HUES6 (cell line): ENCODE results near the gene APMAP.

ENCODE experiments used
- H3K27ac ChIP-seq: 2 replicates; pipeline ENCODE4 v1.7.0; 2013; ENCODE audit warnings: low read depth, mild to moderate bottlenecking, low read length, inconsistent platforms
- H3K27me3 ChIP-seq: 2 replicates; pipeline ENCODE4 v1.6.1; 2013; ENCODE audit warnings: low read length; ENCODE audit not compliant: control insufficient read depth, insufficient read depth
- H3K36me3 ChIP-seq: 2 replicates; pipeline ENCODE4 v1.6.1; 2013; ENCODE audit warnings: low read length; ENCODE audit not compliant: control insufficient read depth, insufficient read depth
- H3K4me1 ChIP-seq: 2 replicates; pipeline ENCODE4 v1.6.1; 2013; ENCODE audit warnings: low read length; ENCODE audit not compliant: control insufficient read depth, insufficient read depth
- H3K4me3 ChIP-seq: 2 replicates; pipeline ENCODE4 v1.5.1; 2013; ENCODE audit warnings: low read depth, low read length
- H3K9ac ChIP-seq: one replicate; pipeline ENCODE4 v1.6.1; 2013; ENCODE audit warnings: mild to moderate bottlenecking, low read length
- H3K9me3 ChIP-seq: 2 replicates; pipeline ENCODE4 v1.6.1; 2013; ENCODE audit warnings: low read depth, low read length; ENCODE audit not compliant: control insufficient read depth, insufficient read depth

APMAP gene

GRCh38 chr20:24994470-24995368 lies 2.2 kb upstream of the APMAP start:
- Histone ChIP-seq H3K27ac (no peak overlapping the region), H3K36me3 (no peaks in the 10 kb centered on the region), H3K9me3 (no peaks in the 10 kb centered on the region), H3K4me1 (peaks cover 10% of the 10 kb centered on the region; the same call in 1 of the 2 replicates), H3K9ac (no peak overlapping the region), H3K4me3 (no peak overlapping the region), H3K27me3 (peaks cover 23% of the 10 kb centered on the region)

GRCh38 chr20:24994186-24994465 lies 1.6 kb upstream of the APMAP start:
- peaks cover 19% of the 10 kb centered on the region for H3K27me3 ChIP-seq
- no peaks in the 10 kb centered on the region; the same call in 1 of the 2 replicates for H3K36me3 ChIP-seq
- H3K27ac ChIP-seq = no peak overlapping the region
- H3K4me1 ChIP-seq = peaks cover 10% of the 10 kb centered on the region; the same call in 1 of the 2 replicates
- H3K9ac ChIP-seq = no peak overlapping the region
- no peaks in the 10 kb centered on the region for H3K9me3 ChIP-seq
- H3K4me3 ChIP-seq = no peak overlapping the region

GRCh38 chr20:24993337-24994185 lies 1.0 kb upstream of the APMAP start:
- no peaks in the 10 kb centered on the region; the same call in 1 of the 2 replicates for H3K36me3 ChIP-seq
- peak overlapping the region; percentile 99 for H3K4me3 ChIP-seq
- peaks cover 10% of the 10 kb centered on the region; the same call in 1 of the 2 replicates for H3K4me1 ChIP-seq
- no peak overlapping the region for H3K27ac ChIP-seq
- H3K9ac ChIP-seq = peak overlapping the region; percentile 91
- H3K27me3 ChIP-seq = peaks cover 14% of the 10 kb centered on the region
- no peaks in the 10 kb centered on the region for H3K9me3 ChIP-seq

- peak overlapping the region; percentile 86 for H3K9ac ChIP-seq
- H3K27ac ChIP-seq = no peak overlapping the region; the same call in 1 of the 2 replicates
- H3K4me1 ChIP-seq = peaks cover 10% of the 10 kb centered on the region; the same call in 1 of the 2 replicates
Observed at GRCh38 chr20:24991897-24992486, 559 bp downstream of the APMAP start.

GRCh38 chr20:24990810-24991252 lies 1.7 kb downstream of the APMAP start:
- no peak overlapping the region for H3K27ac ChIP-seq
- H3K27me3 ChIP-seq = no peaks in the 10 kb centered on the region; the same call in 1 of the 2 replicates
- no peaks in the 10 kb centered on the region for H3K9me3 ChIP-seq
- H3K9ac ChIP-seq = no peak overlapping the region
- H3K4me3 ChIP-seq = peak overlapping the region; percentile 99
- H3K36me3 ChIP-seq = no peaks in the 10 kb centered on the region; the same call in 1 of the 2 replicates
- peaks cover 10% of the 10 kb centered on the region; the same call in 1 of the 2 replicates for H3K4me1 ChIP-seq

More at GRCh38 chr20:24991897-24992486, 559 bp downstream of the APMAP start:
- H3K4me3 ChIP-seq = peak overlapping the region; percentile 99
- no peaks in the 10 kb centered on the region for H3K9me3 ChIP-seq
- H3K36me3 ChIP-seq = no peaks in the 10 kb centered on the region; the same call in 1 of the 2 replicates
- H3K27me3 ChIP-seq = peaks cover 3% of the 10 kb centered on the region

- no peak overlapping the region for H3K4me3 ChIP-seq
- H3K9ac ChIP-seq = no peak overlapping the region
- H3K4me1 ChIP-seq = peaks cover 10% of the 10 kb centered on the region; the same call in 1 of the 2 replicates
- H3K27me3 ChIP-seq = no peaks in the 10 kb centered on the region
- no peak overlapping the region for H3K27ac ChIP-seq
- H3K9me3 ChIP-seq = no peaks in the 10 kb centered on the region
- H3K36me3 ChIP-seq = no peaks in the 10 kb centered on the region; the same call in 1 of the 2 replicates
Observed at GRCh38 chr20:24989162-24989561, 3.4 kb downstream of the APMAP start.

GRCh38 chr20:24987873-24988835 lies 4.4 kb downstream of the APMAP start:
- Histone ChIP-seq H3K27ac (no peak overlapping the region), H3K36me3 (peaks cover 6% of the 10 kb centered on the region), H3K4me3 (no peak overlapping the region), H3K9ac (no peak overlapping the region), H3K4me1 (peaks cover 10% of the 10 kb centered on the region; the same call in 1 of the 2 replicates), H3K9me3 (no peaks in the 10 kb centered on the region), H3K27me3 (no peaks in the 10 kb centered on the region)

- Histone ChIP-seq H3K27ac (no peak overlapping the region), H3K27me3 (no peaks in the 10 kb centered on the region)
Observed at GRCh38 chr20:24987244-24987643, 5.3 kb downstream of the APMAP start.

GRCh38 chr20:24986436-24987015 lies 6.0 kb downstream of the APMAP start:
- Histone ChIP-seq H3K9me3 (no peaks in the 10 kb centered on the region), H3K36me3 (peaks cover 16% of the 10 kb centered on the region), H3K9ac (no peak overlapping the region), H3K4me1 (peaks cover 7% of the 10 kb centered on the region; the same call in 1 of the 2 replicates), H3K4me3 (no peak overlapping the region), H3K27me3 (no peaks in the 10 kb centered on the region), H3K27ac (no peak overlapping the region)

More at GRCh38 chr20:24987244-24987643, 5.3 kb downstream of the APMAP start:
- H3K36me3 ChIP-seq = peaks cover 12% of the 10 kb centered on the region
- H3K4me3 ChIP-seq = no peak overlapping the region
- no peak overlapping the region for H3K9ac ChIP-seq
- H3K4me1 ChIP-seq = peaks cover 10% of the 10 kb centered on the region; the same call in 1 of the 2 replicates
- H3K9me3 ChIP-seq = no peaks in the 10 kb centered on the region
